Jurkat, Clone E6-1 (cell line): ENCODE measurements around the gene PRR15L. TPM values are rescaled to one million over a fixed set of nuclear protein-coding genes. Genes with fewer than 3 reads are reported as not detected.
"Not testable (repeated sequence)": the region's sequence is repeated elsewhere in the genome, so short reads cannot be mapped to it uniquely, and the experiment has no call there.

Experiments
- DNase-seq: peaks from one replicate; pipeline ENCODE4 v3.0.0-alpha.2; 2011; ENCODE audit warnings: low read depth, low spot score
- H3K4me3 ChIP-seq: 2 replicates; pipeline ENCODE4 v1.5.1; 2011; ENCODE audit warnings: mild to moderate bottlenecking, low read length, control low read depth, moderate library complexity
- polyA plus RNA-seq: library from polyadenylated mRNA; unstranded; fragments of >200 nt; gene quantifications from one replicate; pipeline ENCODE4 v1.2.1, GENCODE V29; 2012; ENCODE audit warnings: missing spikeins; ENCODE audit not compliant: insufficient read length, insufficient read depth

PRR15L gene
- not detected for polyA plus RNA-seq

GRCh38 chr17:47957591-47958490, at the start of gene PRR15L:
PRR15L (minus strand) TSS chr17:47957883; CDS start chr17:47953234, 4,649 bp downstream.
- H3K4me3 ChIP-seq = no peak within 1 kb of the TSS
- DNase-seq = no peak

GRCh38 chr17:48006936-48007709, 49.4 kb upstream of the PRR15L start:
- H3K4me3 ChIP-seq = no peak overlapping the region
- no peak for DNase-seq

- no peak overlapping the region for H3K4me3 ChIP-seq
- no peak for DNase-seq
Measured at GRCh38 chr17:48004983-48005382, 47.3 kb upstream of the PRR15L start.

GRCh38 chr17:48003417-48004151, 45.9 kb upstream of the PRR15L start:
- no peak for DNase-seq
- no peak overlapping the region for H3K4me3 ChIP-seq

GRCh38 chr17:48002916-48003416, 45.3 kb upstream of the PRR15L start:
- no peak overlapping the region for H3K4me3 ChIP-seq
- DNase-seq = no peak

GRCh38 chr17:48002266-48002915, 44.7 kb upstream of the PRR15L start:
- H3K4me3 ChIP-seq = no peak overlapping the region
- no peak for DNase-seq

GRCh38 chr17:48001657-48002056, 44.0 kb upstream of the PRR15L start:
- DNase-seq = not testable (repeated sequence)

GRCh38 chr17:48001197-48001596, 43.5 kb upstream of the PRR15L start:
- H3K4me3 ChIP-seq = no peak overlapping the region
- no peak for DNase-seq

More at GRCh38 chr17:48001657-48002056, 44.0 kb upstream of the PRR15L start:
- H3K4me3 ChIP-seq = not testable (repeated sequence)

- H3K4me3 ChIP-seq = no peak overlapping the region
- peak; percentile 67 for DNase-seq
Measured at GRCh38 chr17:47999582-47999981, 41.9 kb upstream of the PRR15L start.

- DNase-seq = no peak
- no peak overlapping the region for H3K4me3 ChIP-seq
Measured at GRCh38 chr17:47998044-47998443, 40.4 kb upstream of the PRR15L start.

- no peak overlapping the region for H3K4me3 ChIP-seq
- no peak for DNase-seq
Measured at GRCh38 chr17:47997586-47997985, 39.9 kb upstream of the PRR15L start.

GRCh38 chr17:47996201-47996600, 38.5 kb upstream of the PRR15L start:
- no peak overlapping the region for H3K4me3 ChIP-seq
- DNase-seq = no peak

- no peak overlapping the region for H3K4me3 ChIP-seq
- no peak for DNase-seq
Measured at GRCh38 chr17:47995241-47995935, 37.7 kb upstream of the PRR15L start.

GRCh38 chr17:47994724-47995123, 37.0 kb upstream of the PRR15L start:
- H3K4me3 ChIP-seq = no peak overlapping the region
- no peak for DNase-seq

- no peak for DNase-seq
- no peak overlapping the region for H3K4me3 ChIP-seq
Measured at GRCh38 chr17:47993964-47994363, 36.3 kb upstream of the PRR15L start.

GRCh38 chr17:47993031-47993564, 35.4 kb upstream of the PRR15L start:
- DNase-seq = no peak
- no peak overlapping the region for H3K4me3 ChIP-seq

GRCh38 chr17:47992216-47992615, 34.5 kb upstream of the PRR15L start:
- no peak overlapping the region for H3K4me3 ChIP-seq
- no peak for DNase-seq
